ENCODE data around the gene C12orf57. TPM values are rescaled to one million over a fixed set of nuclear protein-coding genes. Genes with fewer than 3 reads are reported as not detected.

C12orf57 gene
- total and polyA plus RNA-seq, 9 of the 15 experiments (the other 6 are each of a cell fraction or from before 2014, with no cell fraction given) = 26.7 to 191 (median 107) TPM

GRCh38 chr12:6963016-6963731 lies 19.4 kb downstream of the C12orf57 start:
- DNase-seq (ENCODE audit: extremely low read depth in 1 of 4, low spot score in 3 of 4) (no peak), FAIRE-seq (no peak), ATAC-seq (no peak)
- Histone ChIP-seq H3K4me2 (ENCODE audit: insufficient read depth, low read length) (no peak overlapping the region; the same call in 1 of the 2 replicates), H3K9ac (ENCODE audit: insufficient read depth in 1 of 2, low read depth in 2 of 2, low read length in 2 of 2) (peak overlapping the region; percentile 92 to 96; a peak in 3 of 4 replicates), H3K4me1 (replicated peaks in 1 of 2; ENCODE audit: control insufficient read depth in 2 of 2, insufficient read depth in 2 of 2, low read length in 2 of 2) (peaks cover 50 to 76% of the 10 kb centered on the region in 2 experiments), H3K4me3 (no peak overlapping the region), H2AFZ (ENCODE audit: low read depth, low read length) (no peak overlapping the region), H3K27ac (ENCODE audit: extremely low read depth, low read depth, low read length) (peak overlapping the region; percentile 96), H3K79me2 (ENCODE audit: control insufficient read depth, insufficient read depth, low read length) (peaks cover 23% of the 10 kb centered on the region), H3K9me1 (ENCODE audit: control insufficient read depth, insufficient read depth, low read length) (no peaks in the 10 kb centered on the region), H3K9me3 (replicated peaks; ENCODE audit: control insufficient read depth, insufficient read depth, low read depth, low read length) (no peaks in the 10 kb centered on the region), H4K20me1 (replicated peaks; ENCODE audit: control insufficient read depth, insufficient read depth, low read length) (no peaks in the 10 kb centered on the region), H3K27me3 (ENCODE audit: control insufficient read depth in 2 of 2, insufficient read depth in 2 of 2, low read length in 2 of 2) (no peaks in the 10 kb centered on the region), H3K36me3 (ENCODE audit: control insufficient read depth, insufficient read depth, low read length) (peaks cover 37% of the 10 kb centered on the region; the same call in 2 of the 3 replicates)
- no CpG with 5 or more reads among the region's 32 CpGs for WGBS (ENCODE audit: insufficient coverage, low coverage, missing lambda C conversion rate)
- CTCF ChIA-PET (ENCODE audit: low intra/inter-chr PET ratio) = interaction anchor here (1.6 kb wide), 1 partner anchor 56 kb away, joined by 3 read pairs; the partner anchor contains the start of gene LPCAT3
- BruUV-seq (replicated peaks) = no TSS peak
- in situ Hi-C loops (cut with MboI) = no loop called here
- POLR2A ChIA-PET = interaction anchor here (0.9 to 8.0 kb wide), 8 partner anchors 13 to 145 kb away, joined by 3 to 98 read pairs (median 6); partner anchors contain the start of genes C12orf57, RNU7-1 and SPSB2
- intact Hi-C loops (cut with micrococcal nuclease) = loop anchor here (10.0 kb wide), 1 partner anchor 222 kb away; the partner anchor contains the start of gene PEX5
- peak; percentile 42 for TF ChIP-seq RBFOX2 (IDR thresholded peaks at IDR 0.05; ENCODE audit: low read depth, low read length)
- no peak for TF ChIP-seq ZNF121 (CRISPR knock-in tag; conservative IDR thresholded peaks at IDR 0.05)
- 0 out of 2 replicates have a peak, but pooled peaks have one; percentile 36 for TF ChIP-seq ZNF740 (CRISPR knock-in tag; IDR thresholded peaks at IDR 0.05)
- TF ChIP-seq ZNF740 (tag; IDR thresholded peaks at IDR 0.05) = no peak
- 0 out of 2 replicates have a peak, but pooled peaks have one; percentile 23 for TF ChIP-seq POLR2G (IDR thresholded peaks at IDR 0.05; ENCODE audit: low read depth, low read length)
- peak in 1 of 2 experiments; percentile 82; a peak in 2 of 4 replicates for TF ChIP-seq MLLT1 (IDR thresholded peaks at IDR 0.05)
- no peak for TF ChIP-seq PML (IDR thresholded peaks at IDR 0.05; ENCODE audit: low read length)
